Right lobe of liver (tissue), 4 donors: Measurements from ENCODE around the gene TMEM239.

Experiments used
- POLR2A ChIP-seq: fragments of 450-650 bp; IDR thresholded peaks from one replicate; pipeline ENCODE4 v1.6.1; 2017; ENCODE audit warnings: antibody characterized with exemption, mild to moderate bottlenecking
- TF ChIP-seq, protein P1 (sequence below), 4 donors: fragments of 200-600 bp in 3 of 4; fragments of 450-650 bp in 1 of 4; IDR thresholded peaks; one replicate each; pipeline versions ENCODE4 v1.5.1 to v1.8.0; 2016 to 2022; ENCODE audit warnings: antibody characterized with exemption in 4 of 4, mild to moderate bottlenecking in 2 of 4
- donor health status: DM: no; HTN: no; CAD: no.
- donor health status: DM: no; HTN: no; CAD: no.
- donor health status: DM: no; HTN: yes; CAD: no.

DNA sequence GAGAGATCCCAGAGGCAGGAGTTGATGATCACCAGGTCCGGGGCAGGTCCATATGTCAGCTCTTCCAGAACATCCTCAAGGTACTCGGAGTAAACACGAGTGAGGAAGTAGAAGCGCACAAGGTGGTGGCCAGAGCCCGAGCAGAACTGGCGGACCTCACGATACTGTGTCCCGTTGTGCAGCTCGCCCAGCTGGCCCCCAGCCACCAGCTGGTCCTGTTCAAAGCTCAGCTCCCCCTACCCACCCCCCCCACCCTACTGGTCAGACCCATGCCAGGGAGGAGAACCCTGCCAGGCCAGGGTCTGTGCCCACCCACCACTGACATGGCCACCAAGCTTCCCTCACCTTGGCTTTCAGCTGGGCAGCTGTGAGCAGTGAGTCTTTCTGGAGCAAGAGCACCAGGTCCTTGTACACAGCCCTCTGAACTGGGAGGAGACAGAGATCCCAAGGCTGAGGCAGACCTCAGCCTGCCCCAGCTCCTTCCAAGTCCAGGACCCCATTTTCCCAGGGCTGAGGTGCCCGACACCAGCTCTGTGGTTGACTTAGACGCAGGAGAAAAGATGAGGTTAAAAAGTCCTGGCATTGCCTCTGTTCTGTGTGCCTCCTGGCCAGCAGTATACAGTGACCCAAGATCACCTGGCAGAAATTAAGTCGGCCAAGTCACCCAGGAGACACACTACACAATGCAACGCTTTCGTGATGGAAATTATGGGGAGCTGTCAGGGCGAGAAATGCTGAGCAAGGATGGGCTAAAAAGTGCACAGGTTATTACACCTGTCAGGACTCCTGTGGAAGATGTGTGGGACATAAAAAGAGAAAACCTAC, 22.9 kb downstream of the TMEM239 start:
- TF ChIP-seq, protein P1, sequence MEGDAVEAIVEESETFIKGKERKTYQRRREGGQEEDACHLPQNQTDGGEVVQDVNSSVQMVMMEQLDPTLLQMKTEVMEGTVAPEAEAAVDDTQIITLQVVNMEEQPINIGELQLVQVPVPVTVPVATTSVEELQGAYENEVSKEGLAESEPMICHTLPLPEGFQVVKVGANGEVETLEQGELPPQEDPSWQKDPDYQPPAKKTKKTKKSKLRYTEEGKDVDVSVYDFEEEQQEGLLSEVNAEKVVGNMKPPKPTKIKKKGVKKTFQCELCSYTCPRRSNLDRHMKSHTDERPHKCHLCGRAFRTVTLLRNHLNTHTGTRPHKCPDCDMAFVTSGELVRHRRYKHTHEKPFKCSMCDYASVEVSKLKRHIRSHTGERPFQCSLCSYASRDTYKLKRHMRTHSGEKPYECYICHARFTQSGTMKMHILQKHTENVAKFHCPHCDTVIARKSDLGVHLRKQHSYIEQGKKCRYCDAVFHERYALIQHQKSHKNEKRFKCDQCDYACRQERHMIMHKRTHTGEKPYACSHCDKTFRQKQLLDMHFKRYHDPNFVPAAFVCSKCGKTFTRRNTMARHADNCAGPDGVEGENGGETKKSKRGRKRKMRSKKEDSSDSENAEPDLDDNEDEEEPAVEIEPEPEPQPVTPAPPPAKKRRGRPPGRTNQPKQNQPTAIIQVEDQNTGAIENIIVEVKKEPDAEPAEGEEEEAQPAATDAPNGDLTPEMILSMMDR (IDR thresholded peaks at IDR 0.05), result no peak
- no peak for TF ChIP-seq POLR2A
